Caco-2 (cell line): ENCODE measurements around the gene SPATA18. TPM values are rescaled to one million over a fixed set of nuclear protein-coding genes. Genes with fewer than 3 reads are reported as not detected.

ENCODE experiments used
- BruUV-seq: library from RNA; stranded (reverse); fragments of 400-500 nt; replicated peaks from 2 replicates; lab custom pipeline; 2021; lab: Mats Ljungman, UMichigan
- CTCF ChIA-PET: fragments of 300-600 bp; sonication (Branson Sonifier 250); formaldehyde crosslinking; loops from one replicate; lab custom pipeline; 2022; ENCODE audit warnings: antibody characterized with exemption; lab: Charles Lee
- POLR2A ChIA-PET: fragments of 300-600 bp; sonication (Branson Sonifier 250); formaldehyde crosslinking; loops from one replicate; lab custom pipeline; 2022; ENCODE audit warnings: antibody characterized with exemption; lab: Charles Lee
- DNase-seq, 2 experiments: peaks; one replicate each; pipeline versions ENCODE4 v3.0.0 to v3.0.0-alpha.2; 2020 to 2022
- H3K27me3 ChIP-seq: replicated peaks from 2 replicates; pipeline ENCODE4 v1.6.0; 2011; ENCODE audit warnings: low read length; ENCODE audit not compliant: control insufficient read depth, insufficient read depth
- H3K36me3 ChIP-seq: 2 replicates; pipeline ENCODE4 v1.5.1; 2011; ENCODE audit warnings: low read length; ENCODE audit not compliant: control insufficient read depth, insufficient read depth
- H3K4me1 ChIP-seq: fragments of 250-450 bp; sonication (Bioruptor Pico); 2 replicates; pipeline ENCODE4 v1.5.1; 2020; ENCODE audit warnings: mild to moderate bottlenecking
- H3K4me3 ChIP-seq: 2 replicates; pipeline ENCODE4 v1.5.1; 2011; ENCODE audit warnings: low read depth, mild to moderate bottlenecking, control low read depth, low read length
- H3K9me3 ChIP-seq: fragments of 250-450 bp; sonication (Bioruptor Pico); 2 replicates; pipeline ENCODE4 v1.5.1; 2020; ENCODE audit warnings: mild to moderate bottlenecking, moderate library complexity
- H3K27ac Mint-ChIP-seq: one replicate; pipeline ENCODE4 v1.8.0; 2022; ENCODE audit warnings: mixed read lengths; ENCODE audit not compliant: unreplicated experiment
- H3K27me3 Mint-ChIP-seq: one replicate; pipeline ENCODE4 v1.8.0; 2022; ENCODE audit warnings: mixed read lengths; ENCODE audit not compliant: insufficient read depth, unreplicated experiment
- H3K36me3 Mint-ChIP-seq: one replicate; pipeline ENCODE4 v1.8.0; 2022; ENCODE audit warnings: mild to moderate bottlenecking, mixed read lengths; ENCODE audit not compliant: insufficient read depth, unreplicated experiment
- H3K4me1 Mint-ChIP-seq: one replicate; pipeline ENCODE4 v1.8.0; 2022; ENCODE audit warnings: low read depth, mixed read lengths; ENCODE audit not compliant: unreplicated experiment
- H3K4me3 Mint-ChIP-seq: one replicate; pipeline ENCODE4 v1.8.0; 2022; ENCODE audit warnings: mild to moderate bottlenecking, moderate library complexity, mixed read lengths; ENCODE audit not compliant: unreplicated experiment
- H3K9me3 Mint-ChIP-seq: one replicate; pipeline ENCODE4 v1.8.0; 2022; ENCODE audit warnings: mixed read lengths; ENCODE audit not compliant: unreplicated experiment
- CTCF ChIP-seq, 2 experiments: fragments of 200-600 bp in 1 of 2; IDR thresholded peaks; 1 replicate in 1 of 2; 2 replicates in 1 of 2; pipeline versions ENCODE4 v1.5.1 to v1.8.0; 2011 to 2022; ENCODE audit warnings: antibody characterized with exemption in 1 of 2, control low read depth in 1 of 2, inconsistent platforms in 1 of 2, low read depth in 1 of 2, low read length in 1 of 2, mild to moderate bottlenecking in 1 of 2, moderate library complexity in 1 of 2; ENCODE audit not compliant: insufficient read depth in 1 of 2, severe bottlenecking in 1 of 2, unreplicated experiment in 1 of 2
- intact Hi-C: fragments of 100-400 bp; cut with micrococcal nuclease; formaldehyde crosslinking; loops from one replicate; pipeline ENCODE4 v1.10.0; 2022; ENCODE audit not compliant: unreplicated experiment
- total RNA-seq: library from RNA; stranded (reverse); gene quantifications from 2 replicates; pipeline ENCODE4 v1.2.3, GENCODE V29; 2022

The SPATA18 gene
- total RNA-seq, 1 experiment from 2014 or later = not detected

- H3K4me1 Mint-ChIP-seq = no peaks in the 10 kb centered on the region
- CTCF ChIA-PET = no interaction called here
- no peak for TF ChIP-seq CTCF (IDR thresholded peaks at IDR 0.05; ENCODE audit: insufficient read depth in 1 of 2, low read depth in 1 of 2, low read length in 1 of 2, severe bottlenecking in 1 of 2, unreplicated experiment in 1 of 2)
- no peak for DNase-seq
- no peaks in the 10 kb centered on the region for H3K9me3 ChIP-seq
- peaks cover 8% of the 10 kb centered on the region for H3K27me3 Mint-ChIP-seq
- no peak overlapping the region for H3K4me3 Mint-ChIP-seq
- no peaks in the 10 kb centered on the region for H3K27me3 ChIP-seq
- intact Hi-C loops = no loop called here
- no peak overlapping the region for H3K27ac Mint-ChIP-seq
- H3K4me1 ChIP-seq = no peaks in the 10 kb centered on the region
- no peaks in the 10 kb centered on the region for H3K36me3 Mint-ChIP-seq
- H3K4me3 ChIP-seq = no peak overlapping the region
- no TSS peak for BruUV-seq
- no peaks in the 10 kb centered on the region for H3K9me3 Mint-ChIP-seq
- H3K36me3 ChIP-seq = no peaks in the 10 kb centered on the region
- POLR2A ChIA-PET = no interaction called here
Measured at GRCh38 chr4:52110171-52110570, 59.1 kb downstream of the SPATA18 start.

DNA sequence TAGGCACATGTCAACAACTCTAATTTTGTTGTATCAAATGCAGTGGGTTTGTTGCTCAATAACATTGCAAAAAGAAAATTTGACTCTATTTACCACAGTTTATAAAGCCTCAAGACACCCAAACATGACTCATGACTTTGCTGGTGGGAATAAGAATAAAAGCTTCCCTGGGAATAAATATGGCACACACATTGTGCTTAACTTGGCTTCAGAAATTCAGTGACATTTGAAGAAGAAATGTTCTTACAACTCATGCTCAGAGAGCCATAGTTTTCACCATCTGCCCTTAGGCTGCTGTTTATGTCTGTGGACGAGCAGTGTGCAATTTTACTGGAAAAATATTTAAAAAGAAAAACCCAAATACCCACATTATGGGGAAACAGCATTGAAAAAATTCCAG is 60.9 kb downstream of the SPATA18 start:
- no peak overlapping the region for H3K27ac Mint-ChIP-seq
- H3K36me3 ChIP-seq = no peaks in the 10 kb centered on the region
- H3K27me3 ChIP-seq = no peaks in the 10 kb centered on the region
- H3K9me3 ChIP-seq = no peaks in the 10 kb centered on the region
- H3K4me3 Mint-ChIP-seq = no peak overlapping the region
- no peaks in the 10 kb centered on the region for H3K4me1 ChIP-seq
- DNase-seq = no peak
- TF ChIP-seq CTCF (IDR thresholded peaks at IDR 0.05; ENCODE audit: insufficient read depth in 1 of 2, low read depth in 1 of 2, low read length in 1 of 2, severe bottlenecking in 1 of 2, unreplicated experiment in 1 of 2) = no peak
- BruUV-seq = no TSS peak
- intact Hi-C loops = no loop called here
- no peaks in the 10 kb centered on the region for H3K9me3 Mint-ChIP-seq
- H3K4me1 Mint-ChIP-seq = no peaks in the 10 kb centered on the region
- H3K4me3 ChIP-seq = no peak overlapping the region
- H3K36me3 Mint-ChIP-seq = no peaks in the 10 kb centered on the region
- H3K27me3 Mint-ChIP-seq = peaks cover 8% of the 10 kb centered on the region
- ChIA-PET CTCF (no interaction called here), POLR2A (no interaction called here)

DNA sequence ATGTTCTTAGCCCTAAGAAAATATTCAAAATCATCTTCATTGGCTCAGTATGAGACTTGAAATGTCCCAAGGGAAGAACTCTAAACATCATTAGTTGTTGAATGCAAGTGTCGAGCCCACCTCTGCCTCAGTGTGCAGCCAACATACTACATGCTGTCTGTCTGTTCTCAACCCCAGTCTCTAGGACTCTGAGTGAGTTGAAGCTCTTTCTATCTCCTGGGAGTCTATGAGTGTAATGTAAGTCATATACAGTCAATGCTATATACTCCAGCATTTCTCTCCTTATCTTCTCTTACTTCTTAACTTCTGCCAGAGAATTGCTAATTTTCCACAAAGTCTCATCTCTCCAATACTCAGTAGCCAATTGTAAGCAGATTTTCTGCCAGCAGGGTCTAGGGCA is 61.3 kb downstream of the SPATA18 start:
- Histone ChIP-seq H3K4me1 (no peaks in the 10 kb centered on the region), H3K4me3 (no peak overlapping the region), H3K27me3 (no peaks in the 10 kb centered on the region), H3K9me3 (no peaks in the 10 kb centered on the region), H3K36me3 (no peaks in the 10 kb centered on the region)
- H3K4me3 Mint-ChIP-seq = no peak overlapping the region
- BruUV-seq = no TSS peak
- CTCF ChIA-PET = no interaction called here
- intact Hi-C loops = no loop called here
- TF ChIP-seq CTCF (IDR thresholded peaks at IDR 0.05; ENCODE audit: insufficient read depth in 1 of 2, low read depth in 1 of 2, low read length in 1 of 2, severe bottlenecking in 1 of 2, unreplicated experiment in 1 of 2) = no peak
- no peaks in the 10 kb centered on the region for H3K4me1 Mint-ChIP-seq
- H3K9me3 Mint-ChIP-seq = no peaks in the 10 kb centered on the region
- H3K27me3 Mint-ChIP-seq = peaks cover 8% of the 10 kb centered on the region
- no peak for DNase-seq
- H3K27ac Mint-ChIP-seq = no peak overlapping the region
- H3K36me3 Mint-ChIP-seq = no peaks in the 10 kb centered on the region
- POLR2A ChIA-PET = no interaction called here
